GM12872 (cell line): ENCODE measurements around the gene KIF1A.

ENCODE experiments used
- TF ChIP-seq, protein P1 (sequence below): IDR thresholded peaks from 3 replicates; pipeline ENCODE4 v1.5.1; 2011; ENCODE audit warnings: low read depth, mild to moderate bottlenecking, low read length, moderate library complexity; ENCODE audit not compliant: insufficient read depth

KIF1A gene

DNA sequence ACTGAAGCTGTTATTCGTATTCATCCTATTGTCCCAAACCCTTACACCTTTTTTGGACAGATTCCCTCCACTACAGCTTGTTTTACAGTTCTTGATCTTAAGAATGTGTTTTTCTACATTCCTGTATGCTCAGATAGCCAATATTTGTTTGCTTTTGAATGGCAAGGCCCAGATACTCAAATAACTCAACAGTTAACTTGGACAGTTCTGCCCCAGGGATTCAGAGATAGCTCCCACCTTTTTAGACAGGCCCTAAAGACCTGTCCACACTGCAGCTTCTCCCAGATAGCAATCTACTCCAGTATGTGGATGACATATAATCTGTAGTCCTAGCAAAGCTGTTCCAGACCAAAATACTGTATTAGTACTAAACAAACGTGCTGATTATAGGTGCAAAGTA lies 41.5 kb upstream of the KIF1A start:
- TF ChIP-seq, protein P1, sequence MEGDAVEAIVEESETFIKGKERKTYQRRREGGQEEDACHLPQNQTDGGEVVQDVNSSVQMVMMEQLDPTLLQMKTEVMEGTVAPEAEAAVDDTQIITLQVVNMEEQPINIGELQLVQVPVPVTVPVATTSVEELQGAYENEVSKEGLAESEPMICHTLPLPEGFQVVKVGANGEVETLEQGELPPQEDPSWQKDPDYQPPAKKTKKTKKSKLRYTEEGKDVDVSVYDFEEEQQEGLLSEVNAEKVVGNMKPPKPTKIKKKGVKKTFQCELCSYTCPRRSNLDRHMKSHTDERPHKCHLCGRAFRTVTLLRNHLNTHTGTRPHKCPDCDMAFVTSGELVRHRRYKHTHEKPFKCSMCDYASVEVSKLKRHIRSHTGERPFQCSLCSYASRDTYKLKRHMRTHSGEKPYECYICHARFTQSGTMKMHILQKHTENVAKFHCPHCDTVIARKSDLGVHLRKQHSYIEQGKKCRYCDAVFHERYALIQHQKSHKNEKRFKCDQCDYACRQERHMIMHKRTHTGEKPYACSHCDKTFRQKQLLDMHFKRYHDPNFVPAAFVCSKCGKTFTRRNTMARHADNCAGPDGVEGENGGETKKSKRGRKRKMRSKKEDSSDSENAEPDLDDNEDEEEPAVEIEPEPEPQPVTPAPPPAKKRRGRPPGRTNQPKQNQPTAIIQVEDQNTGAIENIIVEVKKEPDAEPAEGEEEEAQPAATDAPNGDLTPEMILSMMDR = no peak

DNA sequence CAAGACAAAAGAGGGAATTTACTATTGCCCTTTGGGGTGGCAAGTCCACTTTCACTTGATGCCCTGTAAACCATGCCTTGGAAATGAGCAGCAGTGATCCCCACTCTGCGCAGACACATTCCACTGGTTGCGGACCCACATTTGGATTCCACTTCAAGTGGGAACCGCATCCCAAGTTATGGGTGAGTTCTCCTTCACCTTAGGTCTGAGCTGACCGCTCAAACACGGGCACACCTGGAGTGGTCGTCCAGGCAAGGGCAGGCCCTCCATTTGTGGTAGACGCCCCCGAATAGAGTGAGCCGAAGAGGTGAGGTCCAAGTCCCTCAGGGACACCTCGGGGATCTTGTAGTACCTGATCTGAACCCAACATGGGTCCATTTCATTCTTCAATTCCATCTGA lies 38.9 kb upstream of the KIF1A start:
- TF ChIP-seq, protein P1 = no peak

DNA sequence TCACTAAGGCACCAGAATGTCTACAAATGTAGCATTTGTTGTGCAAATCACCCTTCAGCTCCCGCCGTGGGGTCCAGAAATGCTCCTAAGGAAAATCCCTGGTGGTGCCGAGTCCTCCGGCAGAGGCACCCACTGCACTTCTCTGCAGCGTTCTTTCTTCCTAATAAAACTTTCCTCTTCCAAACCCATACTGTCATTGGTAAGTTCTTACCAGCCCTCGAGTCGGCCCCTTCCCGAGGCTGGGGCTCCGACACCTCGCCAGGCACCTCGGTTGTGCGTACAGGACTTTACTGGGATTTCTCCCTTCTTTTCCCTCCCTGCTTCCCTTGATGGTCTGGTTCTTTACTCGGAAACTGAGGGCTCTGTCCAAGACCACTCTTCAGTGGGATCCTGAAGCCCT lies 38.3 kb upstream of the KIF1A start:
- TF ChIP-seq, protein P1 = no peak

GRCh38 chr2:240857039-240858008 lies 37.3 kb upstream of the KIF1A start:
- TF ChIP-seq, protein P1 = no peak

DNA sequence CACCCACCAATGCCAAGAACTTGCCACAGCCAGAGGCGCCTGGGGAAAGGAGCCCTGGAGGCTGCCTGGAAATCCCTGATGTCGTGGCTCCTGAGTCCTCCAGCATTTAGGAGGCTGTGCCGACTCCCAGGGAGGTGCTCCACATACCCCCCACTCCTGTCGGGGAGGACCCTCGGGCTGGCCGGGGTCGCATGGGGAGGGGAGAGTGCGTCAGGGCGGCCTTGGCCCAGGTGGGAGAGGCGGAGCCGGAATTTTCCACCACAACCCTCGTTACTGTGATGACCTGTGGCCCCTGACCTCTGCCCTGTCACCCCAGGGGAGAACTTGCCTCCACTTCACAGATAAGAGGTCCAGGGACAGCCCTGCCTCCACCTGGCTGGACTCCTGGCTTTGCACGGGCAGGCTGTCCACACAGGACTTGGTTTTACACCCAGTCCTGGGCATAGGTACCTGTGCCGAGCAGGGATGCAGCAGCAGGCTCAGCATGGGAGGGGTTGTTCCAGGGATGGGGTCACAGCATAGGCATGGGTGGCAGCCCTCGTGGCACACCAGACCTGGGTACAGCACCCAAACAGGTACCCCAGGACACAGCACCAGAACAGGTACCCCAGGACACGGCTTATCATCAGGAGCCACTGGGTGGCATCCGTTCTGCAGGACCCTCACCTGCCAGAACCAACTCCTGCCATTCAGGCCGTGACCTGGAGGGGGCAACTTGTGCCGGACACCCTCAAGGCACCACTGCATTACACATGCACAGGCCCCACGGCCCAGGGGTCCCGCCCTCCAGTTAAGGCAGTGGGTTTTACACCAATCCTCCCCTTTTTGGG lies 36.3 kb upstream of the KIF1A start:
- TF ChIP-seq, protein P1 = peak; percentile 56; the same call in 2 of the 3 replicates

- TF ChIP-seq, protein P1 = no peak
Observed at GRCh38 chr2:240855670-240856069, 35.7 kb upstream of the KIF1A start.

- TF ChIP-seq, protein P1 = no peak
Observed at GRCh38 chr2:240852671-240853314, 32.8 kb upstream of the KIF1A start.
